ENCODE results near the gene DMD. TPM values are rescaled to one million over a fixed set of nuclear protein-coding genes. Genes with fewer than 3 reads are reported as not detected.

Gene DMD
- total RNA-seq, 1 donor from 2014 or later = 23.9 TPM

DNA sequence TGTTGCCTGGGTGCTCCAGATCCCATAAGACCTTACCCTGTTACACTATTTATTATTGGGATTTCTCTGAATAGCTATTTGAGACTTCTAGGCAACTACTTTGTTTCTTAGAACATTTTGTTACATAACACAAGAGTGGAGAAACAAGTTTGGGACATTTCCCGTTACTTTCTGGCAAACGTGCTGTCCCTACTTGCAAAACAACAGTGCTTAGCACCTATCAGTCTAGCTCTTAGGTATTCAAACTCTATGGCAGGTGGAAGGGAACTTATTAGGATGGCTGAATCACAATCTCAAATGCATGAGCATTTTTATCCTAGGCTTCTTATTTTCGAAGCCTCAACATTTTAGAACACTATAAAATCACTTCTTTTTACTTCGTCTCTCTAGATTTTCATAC, 613.6 kb downstream of the DMD start:
- Mint-ChIP-seq H3K27ac (no peak overlapping the region), H3K27me3 (no peaks in the 10 kb centered on the region), H3K4me1 (ENCODE audit: low read depth) (no peaks in the 10 kb centered on the region), H3K9me3 (ENCODE audit: low read depth) (peaks cover 4% of the 10 kb centered on the region), H3K4me3 (ENCODE audit: low read depth) (no peak overlapping the region), H3K36me3 (ENCODE audit: insufficient read depth) (no peaks in the 10 kb centered on the region)
- TF ChIP-seq, protein P1, sequence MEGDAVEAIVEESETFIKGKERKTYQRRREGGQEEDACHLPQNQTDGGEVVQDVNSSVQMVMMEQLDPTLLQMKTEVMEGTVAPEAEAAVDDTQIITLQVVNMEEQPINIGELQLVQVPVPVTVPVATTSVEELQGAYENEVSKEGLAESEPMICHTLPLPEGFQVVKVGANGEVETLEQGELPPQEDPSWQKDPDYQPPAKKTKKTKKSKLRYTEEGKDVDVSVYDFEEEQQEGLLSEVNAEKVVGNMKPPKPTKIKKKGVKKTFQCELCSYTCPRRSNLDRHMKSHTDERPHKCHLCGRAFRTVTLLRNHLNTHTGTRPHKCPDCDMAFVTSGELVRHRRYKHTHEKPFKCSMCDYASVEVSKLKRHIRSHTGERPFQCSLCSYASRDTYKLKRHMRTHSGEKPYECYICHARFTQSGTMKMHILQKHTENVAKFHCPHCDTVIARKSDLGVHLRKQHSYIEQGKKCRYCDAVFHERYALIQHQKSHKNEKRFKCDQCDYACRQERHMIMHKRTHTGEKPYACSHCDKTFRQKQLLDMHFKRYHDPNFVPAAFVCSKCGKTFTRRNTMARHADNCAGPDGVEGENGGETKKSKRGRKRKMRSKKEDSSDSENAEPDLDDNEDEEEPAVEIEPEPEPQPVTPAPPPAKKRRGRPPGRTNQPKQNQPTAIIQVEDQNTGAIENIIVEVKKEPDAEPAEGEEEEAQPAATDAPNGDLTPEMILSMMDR (IDR thresholded peaks at IDR 0.05; ENCODE audit: unreplicated experiment) = no peak
- DNase-seq (ENCODE audit: low spot score, unreplicated experiment) = no peak

- no peak overlapping the region for H3K27ac Mint-ChIP-seq
- no peaks in the 10 kb centered on the region for H3K4me1 Mint-ChIP-seq (ENCODE audit: low read depth)
- TF ChIP-seq, protein P1 (IDR thresholded peaks at IDR 0.05; ENCODE audit: unreplicated experiment) = no peak
- H3K27me3 Mint-ChIP-seq = no peaks in the 10 kb centered on the region
- no peaks in the 10 kb centered on the region for H3K36me3 Mint-ChIP-seq (ENCODE audit: insufficient read depth)
- H3K4me3 Mint-ChIP-seq (ENCODE audit: low read depth) = no peak overlapping the region
- DNase-seq (ENCODE audit: low spot score, unreplicated experiment) = no peak
- H3K9me3 Mint-ChIP-seq (ENCODE audit: low read depth) = peaks cover 4% of the 10 kb centered on the region
Measured at GRCh38 chrX:32592786-32593185, 618.6 kb downstream of the DMD start.

DNA sequence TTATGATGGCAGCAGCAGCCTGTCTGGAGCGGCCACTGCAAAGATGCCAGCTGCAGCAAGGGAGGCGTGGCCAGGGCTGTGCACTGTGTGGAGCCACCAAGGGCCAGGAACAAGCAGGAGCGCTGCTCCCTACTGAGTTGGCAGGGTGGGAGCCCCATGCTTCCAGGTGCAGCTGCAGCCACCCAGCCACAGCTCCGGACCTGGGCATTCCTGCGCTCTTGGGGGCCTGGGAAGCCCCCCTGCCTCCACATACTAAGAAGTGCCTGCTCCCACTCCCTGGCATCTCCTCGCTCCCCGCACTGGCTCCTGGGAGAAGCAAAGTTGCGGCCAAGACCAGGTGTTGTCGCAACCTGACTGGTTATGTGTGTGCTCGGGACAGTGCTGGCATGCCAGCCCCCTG, 619.8 kb downstream of the DMD start:
- Mint-ChIP-seq H3K4me3 (ENCODE audit: low read depth) (no peak overlapping the region), H3K36me3 (ENCODE audit: insufficient read depth) (no peaks in the 10 kb centered on the region), H3K27me3 (no peaks in the 10 kb centered on the region), H3K27ac (no peak overlapping the region), H3K9me3 (ENCODE audit: low read depth) (peaks cover 4% of the 10 kb centered on the region), H3K4me1 (ENCODE audit: low read depth) (no peaks in the 10 kb centered on the region)
- no peak for DNase-seq (ENCODE audit: low spot score, unreplicated experiment)
- TF ChIP-seq, protein P1 (IDR thresholded peaks at IDR 0.05; ENCODE audit: unreplicated experiment) = no peak

DNA sequence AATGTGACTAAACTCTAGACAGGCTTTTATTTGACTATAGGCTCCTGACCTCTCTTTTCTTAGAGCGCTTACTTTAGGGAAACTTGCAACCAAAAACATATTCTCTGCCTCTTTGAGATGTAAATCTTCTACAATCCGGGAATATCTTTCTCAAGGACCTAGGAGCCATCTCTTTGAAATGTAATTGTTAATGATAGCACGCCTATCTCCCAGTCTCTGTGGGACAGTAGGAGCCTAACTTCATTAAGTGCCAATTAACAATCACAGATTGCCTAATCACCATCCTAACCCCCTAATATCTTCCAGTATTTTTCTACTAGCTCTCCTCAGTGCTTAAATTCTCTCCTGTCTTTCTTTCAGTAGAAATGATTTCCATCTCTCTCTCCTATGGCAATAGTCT, 628.6 kb downstream of the DMD start:
- H3K9me3 Mint-ChIP-seq (ENCODE audit: low read depth) = no peaks in the 10 kb centered on the region
- DNase-seq (ENCODE audit: low spot score, unreplicated experiment) = no peak
- H3K36me3 Mint-ChIP-seq (ENCODE audit: insufficient read depth) = no peaks in the 10 kb centered on the region
- H3K4me1 Mint-ChIP-seq (ENCODE audit: low read depth) = no peaks in the 10 kb centered on the region
- TF ChIP-seq, protein P1 (IDR thresholded peaks at IDR 0.05; ENCODE audit: unreplicated experiment) = no peak
- H3K4me3 Mint-ChIP-seq (ENCODE audit: low read depth) = no peak overlapping the region
- H3K27ac Mint-ChIP-seq = no peak overlapping the region
- H3K27me3 Mint-ChIP-seq = no peaks in the 10 kb centered on the region

- H3K27ac Mint-ChIP-seq = no peak overlapping the region
- no peaks in the 10 kb centered on the region for H3K4me1 Mint-ChIP-seq (ENCODE audit: low read depth)
- no peak for DNase-seq (ENCODE audit: low spot score, unreplicated experiment)
- H3K4me3 Mint-ChIP-seq (ENCODE audit: low read depth) = no peak overlapping the region
- no peaks in the 10 kb centered on the region for H3K9me3 Mint-ChIP-seq (ENCODE audit: low read depth)
- H3K27me3 Mint-ChIP-seq = no peaks in the 10 kb centered on the region
- no peaks in the 10 kb centered on the region for H3K36me3 Mint-ChIP-seq (ENCODE audit: insufficient read depth)
- TF ChIP-seq, protein P1 (IDR thresholded peaks at IDR 0.05; ENCODE audit: unreplicated experiment) = no peak
Measured at GRCh38 chrX:32576885-32577284, 634.5 kb downstream of the DMD start.
